Measurements from ENCODE around the gene PPL. TPM values are rescaled to one million over a fixed set of nuclear protein-coding genes. Genes with fewer than 3 reads are reported as not detected.
A peak's percentile ranks its signal among the peaks of the same experiment; 100 is the strongest.

The PPL gene
- total and polyA plus RNA-seq, 3 experiments from 2014 or later: 0.29 TPM; not detected in 2

- Mint-ChIP-seq H3K36me3 (peaks cover under 1 to 28% (median 15%) of the 10 kb centered on the region in 3 donors), H3K27me3 (no peaks in the 10 kb centered on the region), H3K27ac (no peak overlapping the region), H3K4me1 (peaks cover 0 to 3% (median 0%) of the 10 kb centered on the region in 3 donors), H3K4me3 (no peak overlapping the region), H3K9me3 (no peaks in the 10 kb centered on the region)
- CTCF ChIA-PET: no interaction called here
- H3K27me3 ChIP-seq (ENCODE audit: insufficient read depth, low read length, poor library complexity, severe bottlenecking): no peaks in the 10 kb centered on the region
- H3K36me3 ChIP-seq (ENCODE audit: insufficient read depth, low read length): no peaks in the 10 kb centered on the region
- POLR2A ChIA-PET: no interaction called here
- no peak overlapping the region for H3K4me3 ChIP-seq (ENCODE audit: low read length)
- no peak overlapping the region for H3K27ac ChIP-seq (ENCODE audit: low read depth, low read length)
- no peak for DNase-seq
- no peaks in the 10 kb centered on the region for H3K4me1 ChIP-seq (ENCODE audit: insufficient read depth, low read length)
- H3K9me3 ChIP-seq (ENCODE audit: low read length): no peaks in the 10 kb centered on the region
Observed at GRCh38 chr16:4890026-4890425, 46.9 kb downstream of the PPL start.

- H3K4me1 Mint-ChIP-seq: peaks cover 0 to 3% (median 0%) of the 10 kb centered on the region in 3 donors
- Histone ChIP-seq H3K4me3 (ENCODE audit: low read length) (no peak overlapping the region), H3K4me1 (ENCODE audit: insufficient read depth, low read length) (no peaks in the 10 kb centered on the region), H3K36me3 (ENCODE audit: insufficient read depth, low read length) (peaks cover 3% of the 10 kb centered on the region), H3K27ac (ENCODE audit: low read depth, low read length) (no peak overlapping the region), H3K9me3 (ENCODE audit: low read length) (no peaks in the 10 kb centered on the region), H3K27me3 (ENCODE audit: insufficient read depth, low read length, poor library complexity, severe bottlenecking) (no peaks in the 10 kb centered on the region)
- DNase-seq: no peak
- H3K27me3 Mint-ChIP-seq: no peaks in the 10 kb centered on the region
- H3K4me3 Mint-ChIP-seq: no peak overlapping the region
- H3K36me3 Mint-ChIP-seq: peaks cover 7 to 43% (median 25%) of the 10 kb centered on the region in 3 donors
- peak overlapping the region in 3 of 8 donors; percentile 43 to 51 (median 48) for H3K27ac Mint-ChIP-seq
- H3K9me3 Mint-ChIP-seq: peaks cover 0 to 4% (median 0%) of the 10 kb centered on the region in 5 donors
- ChIA-PET CTCF (no interaction called here), POLR2A (no interaction called here)
Observed at GRCh38 chr16:4888428-4889135, 48.4 kb downstream of the PPL start.

- Mint-ChIP-seq H3K27ac (peak overlapping the region in 1 of 8 donors; percentile 53), H3K27me3 (no peaks in the 10 kb centered on the region), H3K4me3 (no peak overlapping the region), H3K9me3 (peaks cover 0 to 4% (median 0%) of the 10 kb centered on the region in 5 donors), H3K4me1 (peaks cover 0 to 3% (median 0%) of the 10 kb centered on the region in 3 donors), H3K36me3 (peaks cover 7 to 66% (median 30%) of the 10 kb centered on the region in 3 donors)
- H3K27ac ChIP-seq (ENCODE audit: low read depth, low read length): no peak overlapping the region
- DNase-seq: no peak
- POLR2A ChIA-PET: no interaction called here
- CTCF ChIA-PET: no interaction called here
- H3K4me3 ChIP-seq (ENCODE audit: low read length): no peak overlapping the region
- H3K4me1 ChIP-seq (ENCODE audit: insufficient read depth, low read length): no peaks in the 10 kb centered on the region
- peaks cover 23% of the 10 kb centered on the region for H3K36me3 ChIP-seq (ENCODE audit: insufficient read depth, low read length)
- no peaks in the 10 kb centered on the region for H3K27me3 ChIP-seq (ENCODE audit: insufficient read depth, low read length, poor library complexity, severe bottlenecking)
- H3K9me3 ChIP-seq (ENCODE audit: low read length): no peaks in the 10 kb centered on the region
Observed at GRCh38 chr16:4886151-4886550, 50.8 kb downstream of the PPL start.

GRCh38 chr16:4884972-4885874, 51.7 kb downstream of the PPL start:
- ChIA-PET POLR2A (no interaction called here), CTCF (no interaction called here)
- no peaks in the 10 kb centered on the region for H3K4me1 ChIP-seq (ENCODE audit: insufficient read depth, low read length)
- H3K27ac Mint-ChIP-seq: peak overlapping the region in 2 of 8 donors; percentile 53 to 94
- peaks cover 0 to 4% (median 0%) of the 10 kb centered on the region in 5 donors for H3K9me3 Mint-ChIP-seq
- no peak overlapping the region for H3K4me3 Mint-ChIP-seq
- peaks cover 7 to 75% (median 36%) of the 10 kb centered on the region in 3 donors for H3K36me3 Mint-ChIP-seq
- no peak overlapping the region for H3K27ac ChIP-seq (ENCODE audit: low read depth, low read length)
- peaks cover 28% of the 10 kb centered on the region for H3K36me3 ChIP-seq (ENCODE audit: insufficient read depth, low read length)
- no peak for DNase-seq
- peaks cover 0 to 3% (median 0%) of the 10 kb centered on the region in 3 donors for H3K4me1 Mint-ChIP-seq
- H3K27me3 ChIP-seq (ENCODE audit: insufficient read depth, low read length, poor library complexity, severe bottlenecking): no peaks in the 10 kb centered on the region
- H3K27me3 Mint-ChIP-seq: no peaks in the 10 kb centered on the region
- no peak overlapping the region for H3K4me3 ChIP-seq (ENCODE audit: low read length)
- no peaks in the 10 kb centered on the region for H3K9me3 ChIP-seq (ENCODE audit: low read length)

- H3K4me1 Mint-ChIP-seq: peaks cover 0 to 3% (median 0%) of the 10 kb centered on the region in 3 donors
Observed at GRCh38 chr16:4884209-4884608, 52.7 kb downstream of the PPL start.

GRCh38 chr16:4883501-4883900, 53.4 kb downstream of the PPL start:
- Mint-ChIP-seq H3K9me3 (peaks cover 0 to 4% (median 0%) of the 10 kb centered on the region in 5 donors), H3K4me1 (peaks cover 0 to 3% (median 0%) of the 10 kb centered on the region in 3 donors), H3K27ac (no peak overlapping the region), H3K36me3 (peaks cover 11 to 91% (median 46%) of the 10 kb centered on the region in 3 donors), H3K4me3 (no peak overlapping the region), H3K27me3 (no peaks in the 10 kb centered on the region)
- no peaks in the 10 kb centered on the region for H3K9me3 ChIP-seq (ENCODE audit: low read length)
- no peaks in the 10 kb centered on the region for H3K4me1 ChIP-seq (ENCODE audit: insufficient read depth, low read length)
- H3K27ac ChIP-seq (ENCODE audit: low read depth, low read length): no peak overlapping the region
- H3K4me3 ChIP-seq (ENCODE audit: low read length): no peak overlapping the region
- DNase-seq: no peak
- ChIA-PET CTCF (no interaction called here), POLR2A (no interaction called here)
- no peaks in the 10 kb centered on the region for H3K27me3 ChIP-seq (ENCODE audit: insufficient read depth, low read length, poor library complexity, severe bottlenecking)
- peaks cover 39% of the 10 kb centered on the region for H3K36me3 ChIP-seq (ENCODE audit: insufficient read depth, low read length)

More at GRCh38 chr16:4884209-4884608, 52.7 kb downstream of the PPL start:
- DNase-seq: no peak
- H3K4me3 ChIP-seq (ENCODE audit: low read length): no peak overlapping the region
- POLR2A ChIA-PET: no interaction called here
- Mint-ChIP-seq H3K36me3 (peaks cover 7 to 85% (median 41%) of the 10 kb centered on the region in 3 donors), H3K9me3 (peaks cover 0 to 4% (median 0%) of the 10 kb centered on the region in 5 donors), H3K4me3 (peak overlapping the region in 1 of 7 donors; percentile 2), H3K27me3 (no peaks in the 10 kb centered on the region), H3K27ac (peak overlapping the region in 1 of 8 donors; percentile 13)
- H3K27ac ChIP-seq (ENCODE audit: low read depth, low read length): no peak overlapping the region
- H3K27me3 ChIP-seq (ENCODE audit: insufficient read depth, low read length, poor library complexity, severe bottlenecking): no peaks in the 10 kb centered on the region
- H3K36me3 ChIP-seq (ENCODE audit: insufficient read depth, low read length): peaks cover 35% of the 10 kb centered on the region
- H3K9me3 ChIP-seq (ENCODE audit: low read length): no peaks in the 10 kb centered on the region
- CTCF ChIA-PET: no interaction called here
- no peaks in the 10 kb centered on the region for H3K4me1 ChIP-seq (ENCODE audit: insufficient read depth, low read length)

- ChIA-PET CTCF (no interaction called here), POLR2A (no interaction called here)
- Mint-ChIP-seq H3K36me3 (peaks cover 11 to 94% (median 46%) of the 10 kb centered on the region in 3 donors), H3K27ac (peak overlapping the region in 1 of 8 donors; percentile 39), H3K4me1 (peaks cover 0 to 3% (median 0%) of the 10 kb centered on the region in 3 donors), H3K9me3 (peaks cover 0 to 4% (median 0%) of the 10 kb centered on the region in 5 donors), H3K27me3 (no peaks in the 10 kb centered on the region), H3K4me3 (no peak overlapping the region)
- Histone ChIP-seq H3K9me3 (ENCODE audit: low read length) (no peaks in the 10 kb centered on the region), H3K36me3 (ENCODE audit: insufficient read depth, low read length) (peaks cover 46% of the 10 kb centered on the region), H3K4me1 (ENCODE audit: insufficient read depth, low read length) (no peaks in the 10 kb centered on the region), H3K27ac (ENCODE audit: low read depth, low read length) (no peak overlapping the region), H3K4me3 (ENCODE audit: low read length) (no peak overlapping the region), H3K27me3 (ENCODE audit: insufficient read depth, low read length, poor library complexity, severe bottlenecking) (no peaks in the 10 kb centered on the region)
- DNase-seq: no peak
Observed at GRCh38 chr16:4882633-4883285, 54.2 kb downstream of the PPL start.

All from CD8-positive, alpha-beta memory T cell (primary cell).